Measurements from ENCODE around the gene HOXB5.

The HOXB5 gene

DNA sequence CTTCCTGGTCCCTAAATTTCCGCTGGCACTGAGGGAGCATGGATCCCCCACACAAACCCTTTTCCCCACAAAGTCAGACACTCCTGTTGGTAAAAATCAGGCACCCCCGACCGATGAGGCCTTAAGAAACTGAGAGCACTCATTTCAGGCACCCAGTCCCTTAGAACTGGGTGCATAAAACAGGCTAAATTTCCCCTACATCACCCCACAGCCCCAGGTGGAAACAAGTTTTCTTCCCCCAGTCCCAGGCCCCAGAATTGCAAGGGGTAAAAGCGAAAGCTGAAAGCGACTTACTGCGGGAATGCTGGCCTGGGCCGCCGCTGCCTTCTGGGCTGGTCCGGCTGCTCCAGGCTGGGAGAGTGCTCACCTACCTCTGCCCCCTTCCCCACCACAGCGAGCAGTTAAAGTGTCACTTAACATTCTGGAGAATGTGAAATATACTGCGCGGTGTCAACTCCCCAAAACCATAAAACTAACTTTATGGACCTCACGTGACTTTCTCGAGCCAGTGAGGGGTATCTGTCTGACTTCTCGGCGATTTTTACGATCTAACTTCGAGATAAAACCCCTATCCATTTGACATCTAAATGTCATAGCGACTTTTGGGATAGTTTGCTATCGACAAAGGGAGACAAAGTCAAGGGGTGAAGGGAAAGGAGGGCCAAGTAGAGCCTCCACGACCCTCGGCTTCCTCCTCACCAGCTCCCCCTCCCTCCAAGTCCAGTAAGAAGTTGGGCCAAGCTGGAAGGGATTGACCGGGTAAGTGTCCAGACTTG lies 3.6 kb downstream of the HOXB5 start, which contains the start of gene HOXB3:
TSS of gene HOXB3 (minus strand) at position 411 of the 776 bp plus-strand sequence. CDS start 37,767 bp downstream, outside the sequence.
- no peak for DNase-seq (ENCODE audit: low read depth, low spot score)

DNA sequence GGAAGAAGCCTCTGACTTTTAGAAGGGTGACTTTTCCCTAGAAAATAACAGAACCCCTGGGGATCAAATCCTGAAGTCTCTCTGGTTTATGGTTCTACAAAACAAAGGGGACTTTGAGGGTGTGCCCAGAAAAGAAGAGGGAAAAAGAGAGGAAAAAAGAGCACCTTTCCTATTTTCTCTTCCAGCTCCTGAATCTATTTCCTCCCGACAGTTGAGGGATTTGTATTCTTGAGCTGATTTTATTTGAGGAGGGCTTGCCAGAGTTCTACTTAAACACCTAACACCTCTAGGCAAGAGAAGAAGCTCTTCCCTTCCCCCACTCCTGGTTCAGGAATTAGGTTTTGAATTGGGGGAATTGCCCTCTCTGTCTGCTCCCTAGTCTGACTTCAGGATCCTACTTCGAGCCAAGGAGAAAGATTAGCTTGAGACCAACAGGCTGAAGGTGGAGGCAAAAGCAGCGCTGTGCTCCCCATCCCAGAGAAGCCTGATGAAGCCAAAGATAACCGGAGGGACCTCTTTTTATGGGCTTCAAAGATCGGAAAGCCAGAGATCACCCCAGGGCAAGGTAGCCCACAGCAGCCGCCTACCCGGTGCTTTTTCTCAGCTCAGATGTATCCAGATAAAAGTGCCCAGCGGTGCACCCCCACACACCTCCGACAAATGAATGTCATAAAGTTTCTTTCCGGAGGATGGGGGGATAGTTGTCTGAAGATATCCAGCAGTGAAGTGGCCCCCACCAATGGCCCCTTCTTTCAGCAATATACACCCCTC lies 4.3 kb downstream of the HOXB5 start:
- no peak for DNase-seq (ENCODE audit: low read depth, low spot score)

DNA sequence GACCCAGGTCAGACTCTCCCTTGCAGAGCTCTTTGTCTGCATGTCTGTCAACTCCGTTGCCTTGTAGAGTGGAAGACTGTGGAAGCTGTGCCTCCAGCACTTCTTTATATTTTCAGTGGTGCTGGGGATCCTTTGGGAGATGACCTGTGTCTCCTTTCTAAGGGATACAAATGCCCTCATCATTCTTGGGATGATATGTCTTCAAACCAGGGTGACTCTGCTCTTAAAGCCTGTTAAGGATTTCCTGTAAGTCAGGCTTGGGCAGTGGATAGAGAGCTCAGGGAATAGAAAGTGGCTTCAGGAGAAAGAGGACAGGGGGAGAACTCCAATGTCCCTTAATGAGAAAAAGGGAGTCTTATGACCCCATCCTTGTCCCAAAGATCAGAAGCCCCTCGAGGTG lies 5.1 kb downstream of the HOXB5 start:
- no peak for DNase-seq (ENCODE audit: low read depth, low spot score)

DNA sequence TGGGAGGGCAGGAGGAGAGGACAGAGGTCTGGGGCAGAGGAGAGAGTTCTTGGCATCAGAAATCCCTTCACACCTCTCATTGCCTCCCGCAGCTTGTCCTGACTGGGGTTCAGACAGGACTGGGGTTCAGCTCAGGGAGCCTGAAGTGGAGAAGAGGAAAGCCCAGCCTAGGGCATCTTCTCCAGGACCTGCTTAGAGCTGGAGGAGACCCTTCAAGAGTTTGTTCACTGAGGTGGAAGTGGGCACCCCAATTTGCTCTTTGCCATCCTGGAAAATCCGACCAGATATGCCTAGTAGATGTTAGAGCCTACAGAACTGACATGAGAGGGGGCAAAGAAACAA lies 5.5 kb downstream of the HOXB5 start:
- no peak for DNase-seq (ENCODE audit: low read depth, low spot score)

DNA sequence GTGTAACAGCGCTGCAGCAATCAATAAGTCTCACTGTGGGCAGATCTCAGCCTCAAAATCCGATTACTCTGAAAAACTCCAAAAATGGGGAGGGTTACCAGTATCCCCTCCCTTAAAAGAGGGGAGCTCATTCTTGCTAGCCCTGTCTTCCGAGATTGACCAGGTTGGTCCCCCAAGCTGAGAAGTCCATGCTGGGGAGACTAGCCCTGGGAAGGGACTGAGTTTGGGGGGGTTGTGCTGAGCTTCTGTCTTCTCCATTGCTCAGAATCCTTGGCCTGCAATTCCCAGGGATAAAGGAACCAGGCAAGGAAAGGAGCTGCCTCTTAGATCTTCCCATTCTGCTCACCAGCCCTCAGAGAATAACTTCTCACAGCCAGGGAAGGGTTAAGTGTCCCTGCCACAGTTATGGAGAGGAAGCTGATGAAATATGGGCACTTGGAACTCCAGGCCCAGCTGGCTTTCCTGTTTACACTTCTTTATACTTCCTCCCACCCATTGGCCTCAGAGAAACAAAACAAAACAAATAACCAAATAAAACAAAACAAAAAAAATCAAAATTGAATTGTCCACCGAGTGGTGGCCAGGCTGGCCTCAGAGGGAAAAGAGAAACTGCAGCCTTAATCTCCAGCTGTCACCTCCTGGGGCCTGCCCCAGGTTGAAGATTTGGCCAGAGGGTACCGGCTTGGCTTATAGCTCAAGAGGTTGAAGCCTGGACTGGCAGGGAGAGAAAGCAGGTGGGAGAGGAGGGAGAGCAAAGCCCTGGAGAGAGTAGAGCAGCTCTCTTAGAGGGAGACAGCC lies 6.1 kb downstream of the HOXB5 start:
- DNase-seq (ENCODE audit: low read depth, low spot score): no peak

DNA sequence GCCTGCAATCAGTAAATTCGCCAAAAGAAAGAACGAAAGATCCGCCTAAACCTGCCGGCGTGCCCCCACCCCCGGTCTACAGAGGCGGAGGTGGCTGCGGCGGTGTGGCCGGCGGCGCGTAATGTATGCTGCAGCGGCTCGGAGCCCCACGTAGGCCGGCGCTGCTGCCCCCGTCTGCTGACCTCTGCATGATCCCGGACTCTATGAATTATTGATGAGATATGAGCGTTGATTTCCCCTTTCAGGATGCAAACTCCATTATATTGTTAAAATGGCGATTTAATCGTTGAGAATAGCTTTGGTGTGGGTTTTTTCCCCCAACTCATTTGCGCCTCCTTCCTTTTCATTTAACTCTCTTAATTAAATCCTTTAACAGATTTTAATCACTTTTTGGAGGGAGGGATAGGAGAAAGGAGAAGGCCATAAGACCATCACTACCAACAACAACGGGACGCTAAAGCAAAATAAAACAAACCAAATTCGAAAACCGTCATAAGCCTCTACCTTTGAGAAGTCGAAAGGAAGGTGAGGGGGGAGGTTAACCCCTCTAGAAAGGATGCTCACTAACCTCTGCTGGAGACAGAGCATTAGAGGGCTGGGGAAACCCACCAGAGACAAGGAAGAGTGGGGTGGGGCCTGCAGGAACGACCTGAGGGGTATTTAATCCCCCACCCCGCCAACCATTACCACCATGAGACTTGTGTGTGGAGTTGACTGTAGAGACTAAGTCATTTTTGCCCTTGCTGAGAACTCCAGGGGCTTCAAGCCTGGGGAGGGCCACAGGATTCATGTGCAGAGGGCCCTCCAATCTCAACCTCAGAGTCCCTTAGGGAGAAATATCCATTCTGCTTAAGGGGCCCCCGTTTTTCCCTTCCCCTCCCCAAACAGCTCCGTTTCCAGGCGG lies 7.0 kb downstream of the HOXB5 start:
- no peak for DNase-seq (ENCODE audit: low read depth, low spot score)

DNA sequence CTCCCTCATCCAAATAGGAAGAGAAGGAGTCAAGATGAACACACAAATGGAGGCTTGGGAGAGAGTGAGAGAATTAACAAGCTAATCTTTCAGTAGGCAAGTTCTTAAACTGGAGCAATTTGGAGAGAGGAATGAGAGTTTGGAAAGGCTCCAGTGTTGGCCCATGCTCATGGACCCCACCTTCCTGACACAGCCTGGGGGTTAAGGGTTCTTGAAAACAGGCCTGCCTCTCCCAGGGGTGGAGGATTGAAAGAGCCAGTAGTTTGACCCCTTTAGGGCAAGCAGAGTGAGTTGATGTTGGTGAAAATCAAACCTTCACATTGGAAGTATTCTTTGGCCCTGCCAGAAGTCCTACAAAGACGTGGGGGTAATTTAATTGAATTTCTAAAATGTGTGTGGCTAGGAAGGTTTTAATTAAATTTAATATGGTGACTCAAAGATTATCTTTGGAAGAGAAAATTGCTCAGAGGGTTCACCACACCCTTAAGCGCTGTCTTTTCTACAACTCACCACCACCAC lies 9.3 kb downstream of the HOXB5 start:
- DNase-seq (ENCODE audit: low read depth, low spot score): no peak

DNA sequence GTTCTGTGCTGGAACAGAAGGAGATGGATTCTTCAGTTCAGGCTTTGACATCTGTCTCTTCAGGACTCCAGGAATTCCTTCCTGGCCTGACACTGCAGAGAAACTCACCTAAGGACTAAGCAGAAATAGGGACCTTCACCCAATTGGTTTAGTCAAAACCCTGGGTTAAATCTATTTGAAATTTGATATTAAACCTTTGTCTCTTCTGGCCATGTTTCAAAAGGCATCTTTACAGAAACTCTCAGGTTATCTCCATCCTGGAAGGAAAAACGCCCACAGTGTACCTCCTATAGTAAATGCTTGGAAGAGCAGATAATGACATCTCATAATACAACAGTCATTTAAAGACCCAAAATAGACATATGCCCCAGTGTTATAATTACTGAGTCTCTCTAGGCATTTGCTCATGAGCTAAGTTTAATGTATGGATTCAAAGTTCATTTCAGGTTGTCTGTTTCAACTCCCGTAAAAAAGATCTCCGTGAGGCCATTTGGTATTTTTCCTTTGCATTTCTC lies 9.8 kb downstream of the HOXB5 start:
- no peak for DNase-seq (ENCODE audit: low read depth, low spot score)

DNA sequence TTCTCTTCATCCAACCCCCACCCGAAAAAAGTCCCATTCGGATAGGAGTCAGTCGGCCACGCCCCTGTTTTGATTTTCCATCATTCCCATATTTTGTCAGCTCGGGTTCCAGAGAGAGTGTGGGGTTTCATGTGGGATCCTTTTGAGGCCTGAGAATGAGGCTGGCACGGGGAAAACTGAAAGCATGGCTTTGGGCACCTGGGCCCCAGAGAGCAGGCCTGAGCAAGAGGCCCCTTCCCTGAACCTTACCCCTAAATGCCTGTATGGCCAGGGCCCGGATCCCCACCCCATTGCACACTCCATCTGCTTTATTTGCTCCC lies 10.9 kb downstream of the HOXB5 start:
- DNase-seq (ENCODE audit: low read depth, low spot score): no peak

DNA sequence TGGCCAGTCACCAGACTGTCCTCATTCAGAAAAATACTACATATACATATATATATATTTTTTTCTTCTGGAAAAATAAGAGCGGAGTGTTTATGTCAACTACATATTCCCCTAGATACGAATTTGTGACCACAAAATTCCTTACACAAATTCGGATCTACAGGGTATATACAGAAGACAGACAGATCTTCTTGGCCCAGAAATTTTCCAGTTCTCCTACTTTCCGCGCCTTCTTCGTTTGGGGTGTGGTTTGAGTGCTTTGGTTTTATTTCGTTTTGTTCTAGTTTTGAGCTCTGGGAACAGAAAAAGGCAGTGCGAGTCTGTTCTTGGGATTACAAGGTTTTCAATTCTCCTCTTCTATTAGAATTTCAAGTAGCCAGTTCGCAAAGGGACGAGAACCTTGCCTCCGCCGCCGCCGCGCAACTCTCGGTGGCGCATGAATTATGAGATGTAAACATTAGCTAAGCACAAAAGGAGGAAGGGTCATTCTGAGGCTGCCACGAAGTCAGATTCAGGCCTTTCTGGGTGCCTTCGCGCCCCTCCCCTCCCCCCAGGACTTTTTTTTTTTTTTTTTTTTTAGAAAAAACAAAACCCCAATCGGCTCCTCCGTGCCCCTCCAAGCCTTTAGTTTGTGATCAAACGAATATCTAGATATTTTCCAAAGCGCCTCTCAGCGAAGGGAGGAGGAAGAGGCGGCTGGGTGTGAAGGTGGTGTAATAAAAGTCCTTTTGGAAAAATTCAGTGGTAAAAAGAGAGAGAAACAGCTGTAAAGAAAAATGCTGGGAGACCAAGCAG lies 13.6 kb downstream of the HOXB5 start:
- DNase-seq (ENCODE audit: low read depth, low spot score): no peak

DNA sequence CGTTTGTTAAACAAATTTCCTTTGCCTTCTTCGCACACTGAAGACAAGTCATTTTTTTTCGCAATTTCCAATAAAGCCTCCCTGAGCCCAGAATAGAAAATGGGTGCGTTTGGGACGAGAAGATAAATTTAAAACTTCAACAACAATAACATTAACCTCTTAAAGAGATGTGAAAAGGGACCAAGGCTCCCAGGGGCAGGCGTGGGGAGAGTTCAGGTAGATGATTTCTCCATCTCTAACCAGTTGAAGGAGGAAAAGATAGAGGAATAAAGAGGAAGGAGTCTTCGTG lies 14.2 kb downstream of the HOXB5 start:
- DNase-seq (ENCODE audit: low read depth, low spot score): no peak

DNA sequence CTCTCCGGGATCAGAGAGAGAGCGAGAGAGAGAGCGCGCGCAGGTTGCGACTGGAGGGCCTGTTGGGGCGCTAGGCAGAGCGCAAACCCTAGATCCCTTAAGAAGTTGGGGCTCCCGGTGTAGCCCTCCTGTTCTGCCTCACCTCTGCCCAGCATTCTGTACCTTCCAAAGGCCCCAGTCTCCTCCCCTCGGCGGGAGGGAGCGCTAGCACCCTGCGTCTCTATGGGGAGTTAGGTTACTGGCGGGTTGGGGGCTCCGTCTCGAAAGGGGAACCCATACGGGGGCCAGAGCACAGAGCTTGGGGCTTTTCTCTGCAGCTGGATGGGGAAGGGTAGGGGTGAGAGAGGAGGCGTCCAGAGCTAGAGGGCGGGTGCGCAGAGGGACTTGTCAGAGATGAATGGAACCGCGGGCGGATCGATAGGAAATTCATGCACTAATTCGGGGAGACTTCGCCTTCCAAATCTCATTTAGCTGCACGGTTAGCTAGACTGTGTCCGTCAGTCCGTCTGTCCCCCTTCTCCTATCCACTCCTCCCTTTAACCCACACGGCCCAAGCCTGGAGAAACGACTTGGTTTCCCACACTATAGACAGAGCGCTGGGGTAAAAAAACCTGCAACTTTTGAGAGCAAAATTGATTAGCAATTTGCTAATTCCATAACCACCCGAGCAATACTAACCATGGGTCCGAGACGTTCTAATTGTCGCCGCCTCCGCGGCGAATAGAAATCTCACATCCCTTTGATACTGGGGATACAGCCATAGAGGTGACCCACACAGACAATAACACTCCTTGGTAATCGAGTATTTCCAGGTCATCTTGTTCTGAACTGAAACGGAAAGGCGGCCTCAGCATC lies 14.7 kb downstream of the HOXB5 start:
- DNase-seq (ENCODE audit: low read depth, low spot score): no peak

DNA sequence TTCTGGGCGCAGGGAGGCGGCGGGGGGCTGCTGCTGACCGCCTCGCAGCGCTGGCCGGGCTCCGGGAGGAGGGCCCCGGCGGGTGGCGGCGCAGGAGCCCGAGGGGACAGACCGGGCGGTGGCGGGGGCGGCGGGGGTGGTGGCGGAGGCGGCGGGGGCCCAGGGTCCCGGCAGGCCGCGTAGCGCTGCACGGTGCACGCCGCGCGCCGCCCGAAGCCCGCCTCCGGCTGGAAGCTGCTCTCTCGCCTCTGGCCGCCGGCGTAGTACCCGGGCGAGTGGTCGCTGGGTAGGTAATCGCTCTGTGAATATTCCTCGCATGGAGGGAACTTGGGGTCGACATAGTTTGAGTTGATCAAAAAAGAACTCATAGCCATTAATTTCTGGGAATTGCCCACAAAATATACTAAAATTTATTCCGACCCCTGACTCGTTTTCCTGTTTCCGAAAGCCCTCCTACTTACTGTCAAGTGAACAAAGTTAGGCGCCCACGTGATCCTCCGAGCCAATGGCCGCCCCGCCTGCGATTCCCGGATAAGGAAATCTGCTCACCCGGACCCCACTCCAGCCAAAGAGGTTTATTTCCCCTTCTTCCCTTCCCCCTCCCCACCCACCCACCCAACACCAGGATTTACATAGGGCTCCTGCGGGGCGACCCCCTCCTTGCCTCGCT lies 15.5 kb downstream of the HOXB5 start, which contains the start of gene HOXB4:
TSS of gene HOXB4 (minus strand) at position 405 of the 670 bp plus-strand sequence. CDS start at position 374, 31 bp downstream.
- DNase-seq (ENCODE audit: low read depth, low spot score): peak; percentile 29

DNA sequence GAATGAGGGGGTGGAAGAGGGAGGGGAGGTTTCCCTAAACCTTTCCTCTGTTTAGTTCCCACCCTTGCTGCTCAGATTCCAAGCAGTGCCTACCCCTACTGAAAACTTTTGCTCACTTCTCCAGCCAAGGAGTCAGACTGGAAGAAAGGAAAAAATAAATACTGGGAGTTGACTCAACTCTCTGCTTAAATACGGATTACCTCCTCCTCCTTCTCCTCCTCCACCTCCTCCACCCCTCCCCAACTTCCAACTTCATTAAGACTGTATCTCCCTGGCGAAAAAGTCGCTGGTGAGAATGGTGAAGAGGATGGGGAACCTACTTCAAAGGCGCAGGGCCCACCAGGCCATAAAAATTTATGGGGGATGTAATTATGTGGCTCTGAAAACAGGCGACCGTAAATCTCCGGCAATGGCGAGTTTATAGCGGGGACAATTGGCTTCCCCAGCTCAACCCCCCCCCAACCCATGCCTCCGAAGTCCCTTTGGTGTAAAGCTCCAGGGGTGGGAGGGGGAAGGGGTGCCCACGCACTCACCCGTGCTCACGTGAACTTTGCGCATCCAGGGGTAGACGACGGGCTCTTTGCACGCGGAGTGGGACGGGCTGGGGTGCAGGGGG lies 16.1 kb downstream of the HOXB5 start:
- DNase-seq (ENCODE audit: low read depth, low spot score): no peak

DNA sequence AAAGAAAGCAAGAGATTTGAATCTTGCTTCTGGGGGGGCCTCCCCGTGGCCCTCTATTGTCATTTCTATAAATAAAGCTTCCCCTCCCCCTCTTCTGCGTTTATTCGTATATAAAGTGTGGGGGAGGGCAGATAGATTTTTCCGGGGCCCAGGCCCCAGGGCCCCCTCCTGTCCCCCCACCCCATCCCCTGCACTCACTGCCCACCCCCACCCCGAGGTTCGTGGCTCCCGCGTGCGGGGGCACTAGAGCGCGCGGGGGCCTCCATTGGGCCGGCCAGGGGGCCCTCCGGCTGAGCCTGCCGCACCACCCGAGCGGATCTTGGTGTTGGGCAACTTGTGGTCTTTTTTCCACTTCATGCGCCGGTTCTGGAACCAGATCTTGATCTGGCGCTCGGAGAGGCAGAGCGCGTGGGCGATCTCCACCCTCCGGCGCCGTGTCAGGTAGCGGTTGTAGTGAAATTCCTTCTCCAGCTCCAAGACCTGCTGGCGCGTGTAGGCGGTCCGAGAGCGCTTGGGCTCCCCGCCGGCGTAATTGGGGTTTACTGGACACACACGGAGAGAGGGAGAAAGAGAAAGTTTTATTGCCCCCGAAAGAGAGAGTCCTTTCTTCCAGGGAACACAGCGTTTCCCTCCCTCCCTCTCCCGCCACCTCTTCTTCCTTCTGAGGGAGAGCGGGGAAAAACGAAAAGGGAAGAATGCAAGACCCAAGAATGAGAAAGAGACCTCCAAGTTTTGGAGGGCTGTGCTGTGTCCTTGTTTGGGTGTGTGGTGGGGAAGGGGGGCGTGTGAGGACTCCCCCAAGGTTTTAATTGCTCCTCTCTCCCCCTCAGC lies 16.9 kb downstream of the HOXB5 start:
- DNase-seq (ENCODE audit: low read depth, low spot score): no peak

DNA sequence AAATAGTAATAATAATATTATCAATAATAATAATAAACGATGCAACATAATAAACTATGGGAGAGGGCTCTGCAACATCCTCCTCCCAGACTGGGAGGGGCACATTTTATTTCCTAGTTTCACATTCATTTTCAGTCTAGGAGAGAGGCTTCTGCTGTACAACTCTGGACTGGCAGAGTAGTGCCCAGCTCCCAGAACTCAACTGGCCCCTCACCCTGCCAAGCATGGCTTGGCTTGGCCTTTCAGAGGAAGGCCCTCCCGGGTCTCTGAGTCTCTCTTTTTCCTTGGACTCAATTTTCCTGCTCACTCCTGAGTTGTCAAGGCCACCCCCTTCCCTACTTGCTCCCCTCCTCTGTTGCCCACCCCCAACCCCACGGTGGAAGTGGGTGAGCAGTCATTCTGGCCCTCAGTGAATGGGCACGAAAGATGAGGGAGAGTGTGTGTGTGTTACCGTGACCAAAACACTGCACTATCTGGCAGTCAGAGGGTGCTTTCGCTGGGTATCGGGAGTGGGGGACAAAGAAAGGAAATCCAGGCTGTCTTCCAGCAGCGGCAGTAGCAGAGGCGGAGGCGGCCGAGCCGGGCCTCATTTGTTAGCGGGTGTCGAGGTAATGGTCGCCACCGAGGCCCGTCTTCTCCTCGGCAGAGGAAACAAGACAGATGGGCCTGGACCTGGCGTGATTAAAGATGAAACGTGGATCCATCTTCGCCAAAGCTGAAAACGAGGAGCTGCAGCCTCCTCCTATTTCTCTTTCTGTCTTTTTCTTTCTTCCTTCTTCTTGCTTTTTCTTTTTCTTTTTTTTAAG lies 17.7 kb downstream of the HOXB5 start:
- no peak for DNase-seq (ENCODE audit: low read depth, low spot score)

All from activated CD4-positive, CD25-positive, alpha-beta regulatory T cell treated with anti-CD3 and anti-CD28 coated beads, Interleukin-2, amount 50 U/mL, for 16 hours (primary cell).